ENCODE results near the gene SCD5.

Gene SCD5

GRCh38 chr4:82681754-82682153 is 116.8 kb downstream of the SCD5 start:
- no peak for DNase-seq

GRCh38 chr4:82680834-82681233 is 117.8 kb downstream of the SCD5 start:
- no peak for DNase-seq

GRCh38 chr4:82679531-82679930 is 119.1 kb downstream of the SCD5 start:
- no peak for DNase-seq

- DNase-seq, result no peak
Measured at GRCh38 chr4:82678051-82678450, 120.5 kb downstream of the SCD5 start.

GRCh38 chr4:82677327-82677726 is 121.3 kb downstream of the SCD5 start:
- DNase-seq, result no peak

GRCh38 chr4:82667761-82668480 is 130.7 kb downstream of the SCD5 start:
- no peak for DNase-seq

- no peak for DNase-seq
Measured at GRCh38 chr4:82666970-82667665, 131.5 kb downstream of the SCD5 start.

- no peak for DNase-seq
Measured at GRCh38 chr4:82661181-82661992, 137.2 kb downstream of the SCD5 start.

GRCh38 chr4:82652062-82652461 is 146.5 kb downstream of the SCD5 start:
- no peak for DNase-seq

GRCh38 chr4:82650868-82651267 is 147.7 kb downstream of the SCD5 start:
- DNase-seq, result no peak

GRCh38 chr4:82648356-82648755 is 150.2 kb downstream of the SCD5 start:
- no peak for DNase-seq

GRCh38 chr4:82645936-82646565 is 152.5 kb downstream of the SCD5 start:
- DNase-seq, result no peak

- DNase-seq, result no peak
Measured at GRCh38 chr4:82644734-82645126, 153.9 kb downstream of the SCD5 start.

GRCh38 chr4:82643994-82644733 is 154.4 kb downstream of the SCD5 start:
- DNase-seq, result no peak

GRCh38 chr4:82642331-82642730 is 156.3 kb downstream of the SCD5 start:
- no peak for DNase-seq

- DNase-seq, result no peak
Measured at GRCh38 chr4:82640540-82640939, 158.1 kb downstream of the SCD5 start.

- no peak for DNase-seq
Measured at GRCh38 chr4:82639971-82640370, 158.6 kb downstream of the SCD5 start.

GRCh38 chr4:82638479-82638878 is 160.1 kb downstream of the SCD5 start:
- no peak for DNase-seq

GRCh38 chr4:82630079-82630478 is 168.5 kb downstream of the SCD5 start:
- no peak for DNase-seq

- no peak for DNase-seq
Measured at GRCh38 chr4:82629238-82630000, 169.2 kb downstream of the SCD5 start.

- no peak for DNase-seq
Measured at GRCh38 chr4:82626251-82626868, 172.2 kb downstream of the SCD5 start.

Measured in NCI-H2171 treated with DMSO at 0.1 percent for 48 hours (cell line).